ENCODE data around the gene TKT. TPM values are rescaled to one million over a fixed set of nuclear protein-coding genes. Genes with fewer than 3 reads are reported as not detected.
A peak's percentile ranks its signal among the peaks of the same experiment; 100 is the strongest.

The TKT gene
- polyA plus RNA-seq, 1 donor from 2014 or later, result 102 TPM

- Mint-ChIP-seq H3K9me3 (peaks cover 0 to 2% (median 0%) of the 10 kb centered on the region in 3 donors), H3K27ac (no peak overlapping the region), H3K4me1 (peaks cover 6 to 15% (median 12%) of the 10 kb centered on the region in 3 donors), H3K36me3 (peaks cover 1% of the 10 kb centered on the region), H3K27me3 (no peaks in the 10 kb centered on the region), H3K4me3 (peak overlapping the region in 1 of 4 donors; percentile 23)
Observed at GRCh38 chr3:53215816-53216215, 40.0 kb downstream of the TKT start.

DNA sequence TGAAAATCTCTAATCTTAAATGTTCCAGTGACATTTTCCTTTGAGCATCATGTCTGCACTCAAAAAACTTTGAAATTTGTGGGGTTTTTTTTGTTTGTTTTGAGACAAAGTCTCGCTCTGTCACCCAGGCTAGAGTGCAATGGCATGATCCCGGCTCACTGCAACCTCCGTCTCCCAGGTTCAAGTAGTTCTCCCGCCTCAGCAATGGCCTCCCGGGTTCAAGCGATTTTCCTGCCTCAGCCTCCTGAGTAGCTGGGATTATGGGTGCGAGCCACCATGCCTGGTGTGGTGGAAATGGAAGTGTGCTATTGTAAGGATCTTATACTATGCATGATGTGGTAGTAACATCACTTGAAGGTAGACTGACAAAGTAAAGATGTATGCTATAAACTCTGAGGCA is 42.5 kb downstream of the TKT start:
- H3K27me3 Mint-ChIP-seq, result no peaks in the 10 kb centered on the region

DNA sequence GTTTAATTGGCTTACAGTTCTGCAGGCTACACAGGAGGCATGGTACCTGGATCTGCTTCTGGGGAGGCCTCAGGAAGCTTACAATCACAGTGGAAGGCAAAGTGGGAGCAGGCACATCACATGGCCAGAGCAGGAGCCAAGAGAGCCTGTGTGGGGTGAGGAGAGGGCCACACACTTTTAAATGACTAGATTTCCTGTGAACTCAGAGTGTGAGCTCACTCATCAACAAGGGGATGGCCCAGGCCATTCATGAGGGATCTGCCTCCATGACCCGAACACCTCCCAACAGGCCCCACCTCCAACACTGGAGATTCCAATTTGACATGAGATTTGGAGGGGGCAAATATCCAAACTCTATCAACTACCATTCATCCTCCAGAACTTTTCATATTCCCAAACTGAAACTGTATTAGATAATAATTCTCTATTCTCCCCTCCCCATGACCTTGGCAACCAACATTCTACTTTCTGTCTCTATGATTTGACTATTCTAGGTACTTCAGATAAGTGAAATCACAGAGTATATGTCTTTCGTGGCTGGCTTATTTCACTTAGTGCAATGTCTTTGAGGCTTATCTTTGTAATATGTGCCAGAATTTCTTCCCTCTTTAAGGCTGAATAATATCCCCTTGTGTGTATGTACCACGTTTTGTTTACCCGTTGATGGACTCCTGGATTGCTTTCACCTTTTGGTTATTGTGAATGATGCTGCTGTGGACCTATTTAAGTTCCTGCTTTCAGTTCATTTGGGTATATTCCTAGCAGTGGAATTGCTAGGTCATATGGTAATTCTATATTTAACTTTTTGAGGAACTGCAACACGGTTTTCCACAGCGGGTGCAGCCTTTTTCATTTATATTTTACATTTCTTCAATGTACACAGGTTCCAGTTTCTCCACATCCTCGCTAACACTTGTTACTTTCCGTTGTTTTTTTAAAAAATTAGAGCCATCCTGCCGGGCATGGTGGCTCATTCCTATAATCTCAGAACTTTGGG is 43.8 kb downstream of the TKT start:
- Mint-ChIP-seq H3K9me3 (peaks cover 0 to 2% (median 0%) of the 10 kb centered on the region in 3 donors), H3K4me3 (peak overlapping the region in 1 of 4 donors; percentile 27), H3K27ac (no peak overlapping the region), H3K36me3 (peaks cover 3% of the 10 kb centered on the region), H3K4me1 (peaks cover 0 to 5% (median 5%) of the 10 kb centered on the region in 3 donors), H3K27me3 (no peaks in the 10 kb centered on the region)

More for the DNA sequence above, 42.5 kb downstream of the TKT start:
- Mint-ChIP-seq H3K4me1 (peaks cover 4 to 9% (median 6%) of the 10 kb centered on the region in 3 donors), H3K36me3 (peaks cover 1% of the 10 kb centered on the region), H3K4me3 (no peak overlapping the region), H3K9me3 (peaks cover 0 to 2% (median 2%) of the 10 kb centered on the region in 3 donors), H3K27ac (no peak overlapping the region)

DNA sequence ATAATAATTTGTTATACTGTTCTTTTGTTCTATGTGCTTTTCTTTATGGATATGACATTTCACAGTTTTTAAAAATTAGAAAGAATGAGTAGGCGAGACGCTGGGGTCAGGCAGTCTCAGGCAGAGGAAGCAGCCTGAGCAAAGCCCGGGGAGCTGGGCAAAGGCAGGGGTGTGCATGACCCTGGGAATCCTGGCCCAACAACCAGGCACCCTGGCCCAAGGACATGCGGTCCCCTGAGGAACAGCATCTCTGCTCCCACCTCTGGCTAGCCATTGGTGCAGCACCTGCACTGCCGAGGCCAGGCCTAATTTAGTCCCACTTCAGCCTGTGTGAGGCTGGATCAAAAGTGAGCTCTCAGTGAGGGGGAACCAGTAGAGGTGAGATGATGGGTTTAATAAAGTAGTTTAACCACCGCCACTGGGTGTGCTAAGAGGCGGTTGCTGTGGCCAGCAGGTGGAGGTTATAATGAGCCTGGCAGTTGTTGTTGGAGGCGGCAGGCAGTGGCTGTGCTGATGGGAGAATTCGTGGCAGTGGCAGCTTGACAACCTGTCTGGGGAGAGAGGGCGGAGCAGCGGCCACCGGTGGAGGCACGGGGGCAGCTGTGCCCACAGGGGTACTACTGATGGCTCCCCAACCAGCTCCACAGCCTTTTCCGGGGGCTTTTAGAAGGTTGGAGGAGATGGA is 53.3 kb downstream of the TKT start:
- no peaks in the 10 kb centered on the region for H3K4me1 Mint-ChIP-seq
- no peak overlapping the region for H3K27ac Mint-ChIP-seq
- no peaks in the 10 kb centered on the region for H3K9me3 Mint-ChIP-seq
- H3K4me3 Mint-ChIP-seq, result no peak overlapping the region
- H3K27me3 Mint-ChIP-seq, result no peaks in the 10 kb centered on the region
- peaks cover 4% of the 10 kb centered on the region for H3K36me3 Mint-ChIP-seq

DNA sequence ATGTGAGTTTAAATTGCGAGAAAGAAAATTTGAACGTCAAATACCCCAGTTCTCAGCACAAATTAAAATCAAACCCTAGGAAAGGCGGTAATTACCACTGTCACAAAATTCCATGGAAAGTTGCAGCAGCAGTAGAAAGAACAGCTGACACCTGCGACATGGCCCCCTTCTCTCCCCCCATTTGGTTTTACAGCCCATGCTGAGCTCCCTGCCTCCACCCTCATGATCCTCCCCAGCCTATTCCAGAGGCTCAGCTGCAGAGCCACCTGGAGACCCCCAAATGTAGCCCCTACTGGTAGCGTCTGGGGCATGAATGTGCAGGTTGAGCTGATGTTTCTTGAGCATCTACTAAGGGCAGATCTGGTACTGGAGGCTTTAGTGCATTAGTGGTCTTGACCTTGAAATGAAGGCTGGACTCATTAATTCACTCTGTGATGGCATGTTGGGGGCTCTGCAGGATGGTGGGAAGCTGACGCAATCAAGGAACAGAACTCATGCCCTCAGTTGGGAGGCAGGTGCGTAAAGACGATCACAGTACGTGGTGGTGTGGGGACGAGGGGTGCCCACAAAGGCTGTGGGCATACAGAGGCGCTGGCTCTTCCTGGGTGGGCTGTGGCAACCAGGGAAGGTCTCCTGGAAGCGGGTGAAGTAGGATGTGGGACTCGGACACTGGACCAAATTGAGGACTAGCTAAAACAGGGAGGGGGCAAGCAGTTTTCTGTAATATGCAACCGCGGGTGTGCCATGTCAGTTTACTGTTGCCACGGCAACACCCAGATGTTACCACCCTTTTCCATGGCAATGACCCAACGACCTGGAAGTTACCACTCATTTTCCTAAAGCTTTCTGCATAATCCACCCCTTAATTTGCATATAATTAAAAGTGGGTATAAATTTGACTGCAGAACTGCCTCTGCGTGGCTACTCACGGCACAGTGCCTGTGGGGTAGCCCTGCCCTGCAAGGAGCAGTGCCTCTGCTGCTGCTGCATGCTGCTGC is 55.0 kb downstream of the TKT start:
- H3K9me3 Mint-ChIP-seq, result no peaks in the 10 kb centered on the region
- no peak overlapping the region for H3K4me3 Mint-ChIP-seq
- peaks cover 4 to 7% (median 5%) of the 10 kb centered on the region in 3 donors for H3K4me1 Mint-ChIP-seq
- no peaks in the 10 kb centered on the region for H3K27me3 Mint-ChIP-seq
- H3K36me3 Mint-ChIP-seq, result peaks cover 2% of the 10 kb centered on the region
- H3K27ac Mint-ChIP-seq, result no peak overlapping the region

GRCh38 chr3:53199834-53200233 is 56.0 kb downstream of the TKT start:
- Mint-ChIP-seq H3K4me1 (peaks cover 5 to 9% (median 7%) of the 10 kb centered on the region in 3 donors), H3K27ac (peak overlapping the region in 1 of 3 donors; percentile 51), H3K9me3 (no peaks in the 10 kb centered on the region), H3K36me3 (peaks cover 2% of the 10 kb centered on the region), H3K4me3 (no peak overlapping the region), H3K27me3 (no peaks in the 10 kb centered on the region)

- no peaks in the 10 kb centered on the region for H3K9me3 Mint-ChIP-seq
- H3K27ac Mint-ChIP-seq, result no peak overlapping the region
- H3K4me3 Mint-ChIP-seq, result peak overlapping the region in 1 of 4 donors; percentile 63
- no peaks in the 10 kb centered on the region for H3K27me3 Mint-ChIP-seq
- H3K36me3 Mint-ChIP-seq, result peaks cover 2% of the 10 kb centered on the region
- peaks cover 5 to 9% (median 7%) of the 10 kb centered on the region in 3 donors for H3K4me1 Mint-ChIP-seq
Observed at GRCh38 chr3:53198996-53199395, 56.8 kb downstream of the TKT start.

- H3K9me3 Mint-ChIP-seq, result no peaks in the 10 kb centered on the region
- peaks cover 5 to 13% (median 10%) of the 10 kb centered on the region in 3 donors for H3K4me1 Mint-ChIP-seq
- H3K27me3 Mint-ChIP-seq, result no peaks in the 10 kb centered on the region
- peak overlapping the region in 1 of 3 donors; percentile 45 for H3K27ac Mint-ChIP-seq
- no peak overlapping the region for H3K4me3 Mint-ChIP-seq
- H3K36me3 Mint-ChIP-seq, result peaks cover 2% of the 10 kb centered on the region
Observed at GRCh38 chr3:53198256-53198977, 57.4 kb downstream of the TKT start.

DNA sequence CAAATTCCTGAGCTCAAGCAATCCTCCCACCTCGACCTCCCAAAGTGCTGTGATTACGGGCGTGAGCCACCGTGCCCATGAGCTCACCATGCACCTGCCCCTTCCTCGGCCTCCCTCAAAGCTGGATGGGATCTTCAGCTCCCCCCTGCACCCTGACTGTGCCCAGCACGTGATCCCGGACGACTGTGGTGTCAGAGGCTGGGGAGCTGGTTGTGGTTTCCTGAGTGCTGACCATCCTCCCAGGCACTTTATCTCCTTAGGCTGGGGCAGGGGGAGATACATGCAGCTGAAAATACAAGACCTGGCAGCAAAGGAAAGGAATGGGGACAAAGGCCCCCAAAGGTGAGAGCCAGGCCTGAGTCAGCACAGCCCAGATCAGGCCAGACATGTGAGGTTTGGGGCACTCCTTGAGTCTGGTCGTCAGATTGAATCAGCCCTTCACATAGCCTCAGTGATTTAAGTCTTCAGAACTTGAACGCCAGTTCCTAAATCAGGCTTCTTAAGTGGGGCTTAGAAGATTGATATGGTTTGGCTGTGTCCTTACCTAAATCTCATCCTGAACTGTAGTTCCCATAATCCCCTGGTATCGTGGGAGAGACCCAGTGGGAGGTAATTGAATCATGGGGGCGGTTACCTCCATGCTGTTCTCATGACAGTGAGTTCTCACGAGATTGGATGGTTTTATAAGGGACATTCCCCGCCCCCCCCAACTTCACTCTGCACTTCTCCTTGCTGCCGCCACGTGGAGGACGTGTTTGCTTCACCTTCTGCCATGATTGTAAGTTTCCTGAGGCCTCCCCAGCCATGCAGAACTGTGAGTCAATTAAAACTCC is 59.0 kb downstream of the TKT start:
- Mint-ChIP-seq H3K27me3 (no peaks in the 10 kb centered on the region), H3K36me3 (peaks cover 4% of the 10 kb centered on the region), H3K27ac (peak overlapping the region; percentile 9 to 73 (median 60)), H3K4me3 (peak overlapping the region; percentile 54 to 93 (median 82)), H3K9me3 (no peaks in the 10 kb centered on the region), H3K4me1 (peaks cover 13 to 27% (median 24%) of the 10 kb centered on the region in 3 donors)

DNA sequence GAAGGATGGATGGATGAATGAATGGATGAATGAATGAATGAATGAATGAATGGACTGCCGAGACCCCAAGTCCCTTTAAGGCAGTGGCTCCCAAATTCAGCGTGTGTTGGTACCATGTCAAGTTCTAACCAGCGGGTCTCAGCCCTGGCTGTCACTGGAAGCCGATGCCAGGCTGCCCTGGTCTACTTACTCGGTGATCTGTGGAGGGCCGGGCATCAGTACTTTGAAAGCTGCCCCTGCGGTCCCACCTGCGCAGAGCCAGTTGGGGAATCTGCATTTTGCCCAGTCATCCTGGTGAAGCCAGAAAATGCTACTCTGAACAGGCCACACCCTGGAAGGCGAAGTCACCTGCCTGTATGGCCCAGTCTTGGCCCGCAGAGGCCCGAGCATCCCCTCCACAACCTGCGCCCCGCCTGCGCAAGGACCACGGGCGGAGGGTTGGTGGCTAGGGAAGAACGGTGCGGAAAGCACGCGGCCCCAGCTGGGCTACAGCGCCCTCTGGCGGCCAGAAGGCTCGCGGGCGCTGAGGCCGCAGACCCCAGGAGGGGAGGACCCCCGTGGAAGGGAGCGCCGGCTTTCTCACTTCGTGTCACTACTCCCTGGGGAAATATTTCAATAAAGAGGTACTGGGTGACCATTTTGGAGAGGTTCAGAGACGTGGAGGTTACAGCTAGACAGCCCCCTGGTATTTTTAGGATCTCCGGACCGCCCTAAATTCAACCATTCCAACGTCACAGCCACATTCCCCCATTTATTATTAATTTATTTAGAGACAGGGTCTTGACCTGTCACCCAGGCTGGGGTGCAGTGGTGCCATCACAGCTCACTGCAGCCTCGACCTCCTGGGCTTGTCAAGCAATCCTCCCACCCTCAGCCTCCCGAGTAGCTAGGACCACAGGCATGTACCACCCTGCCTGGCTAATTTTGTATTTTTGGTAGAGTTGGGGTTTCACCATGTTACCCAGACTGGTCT is 59.9 kb downstream of the TKT start:
- H3K4me3 Mint-ChIP-seq, result peak overlapping the region; percentile 34 to 93 (median 56)
- peak overlapping the region in 2 of 3 donors; percentile 25 to 73 for H3K27ac Mint-ChIP-seq
- H3K36me3 Mint-ChIP-seq, result peaks cover 4% of the 10 kb centered on the region

GRCh38 chr3:53195066-53195450 is 60.8 kb downstream of the TKT start:
- Mint-ChIP-seq H3K27ac (peak overlapping the region in 1 of 3 donors; percentile 25), H3K4me1 (peaks cover 23 to 37% (median 33%) of the 10 kb centered on the region in 3 donors), H3K27me3 (no peaks in the 10 kb centered on the region), H3K4me3 (peak overlapping the region in 1 of 4 donors; percentile 34), H3K36me3 (peaks cover 2% of the 10 kb centered on the region), H3K9me3 (no peaks in the 10 kb centered on the region)

More for the DNA sequence above, 59.9 kb downstream of the TKT start:
- H3K4me1 Mint-ChIP-seq, result peaks cover 14 to 30% (median 26%) of the 10 kb centered on the region in 3 donors
- H3K9me3 Mint-ChIP-seq, result no peaks in the 10 kb centered on the region
- H3K27me3 Mint-ChIP-seq, result no peaks in the 10 kb centered on the region

Data from IgD-negative memory B cell (primary cell).